ENCODE data around the gene CDH10.

The CDH10 gene

DNA sequence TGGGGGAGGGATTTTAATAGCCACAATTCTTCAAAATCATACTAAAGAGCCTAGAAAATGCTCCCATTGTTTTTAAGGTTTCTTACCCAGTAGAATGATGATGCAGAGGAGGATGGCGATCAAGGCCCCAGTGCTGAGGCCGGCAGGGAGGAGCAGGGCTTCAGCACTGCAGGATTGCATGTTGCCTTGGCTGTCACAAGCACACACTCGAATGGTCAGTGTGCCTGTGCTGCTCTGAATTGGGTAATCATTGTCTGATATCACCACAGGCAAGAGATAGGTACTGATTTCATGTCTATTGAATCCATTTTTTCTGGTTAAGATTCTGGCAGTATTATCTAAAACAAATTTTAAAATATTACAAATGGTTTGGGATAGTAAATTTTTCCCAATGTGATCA is 153.3 kb downstream of the CDH10 start:
- H3K9me3 ChIP-seq (ENCODE audit: control insufficient read depth, insufficient read depth, low read length) = no peaks in the 10 kb centered on the region
- H3K9ac ChIP-seq (ENCODE audit: low read depth, low read length) = no peak overlapping the region
- no peaks in the 10 kb centered on the region for H3K36me3 ChIP-seq (ENCODE audit: insufficient read depth, low read length)
- no peaks in the 10 kb centered on the region for H3K4me1 ChIP-seq (ENCODE audit: insufficient read depth, low read length)

DNA sequence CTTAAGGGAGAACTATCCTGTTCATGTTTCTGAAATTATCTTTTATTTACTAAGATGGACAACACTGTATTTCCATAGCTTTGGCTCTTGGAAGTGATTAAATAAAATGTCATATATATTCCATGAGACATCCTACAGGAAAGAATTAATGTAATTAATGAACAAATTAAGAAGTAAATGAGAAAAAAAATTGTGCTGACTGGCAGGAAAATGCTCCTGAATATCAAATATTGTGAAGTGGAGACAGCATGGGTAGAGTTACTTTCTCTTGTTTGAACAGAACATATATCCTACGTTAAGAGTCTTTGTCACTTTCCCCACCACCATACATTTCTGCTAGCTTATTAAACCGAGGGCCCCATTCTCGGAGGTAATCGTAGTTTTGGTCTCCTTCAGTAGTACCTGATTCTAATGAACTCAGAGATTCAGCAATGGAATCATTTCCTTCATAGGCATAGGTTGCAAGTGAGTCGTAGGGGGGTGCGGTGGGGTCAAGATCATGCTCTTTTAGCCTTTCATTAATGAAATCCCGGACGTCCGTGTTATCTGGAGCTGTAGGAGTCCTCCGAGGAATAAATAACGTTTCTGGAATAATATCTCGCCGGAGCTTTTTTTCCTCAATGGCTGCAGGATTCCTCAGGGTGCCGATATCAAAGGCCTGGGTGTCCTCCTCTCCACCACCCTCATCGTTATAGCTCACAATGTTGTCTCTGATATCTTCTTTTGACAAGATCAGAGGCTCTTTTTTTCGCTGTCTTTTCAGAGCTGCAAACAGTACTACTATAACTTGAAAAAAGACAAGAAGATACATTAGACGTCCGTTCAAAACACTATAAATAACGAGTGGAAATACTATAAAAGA is 157.2 kb downstream of the CDH10 start:
- Histone ChIP-seq H3K9me3 (ENCODE audit: control insufficient read depth, insufficient read depth, low read length) (no peaks in the 10 kb centered on the region), H3K4me1 (ENCODE audit: insufficient read depth, low read length) (no peaks in the 10 kb centered on the region), H3K36me3 (ENCODE audit: insufficient read depth, low read length) (no peaks in the 10 kb centered on the region), H3K9ac (ENCODE audit: low read depth, low read length) (no peak overlapping the region)

- Histone ChIP-seq H3K9ac (ENCODE audit: low read depth, low read length) (no peak overlapping the region), H3K9me3 (ENCODE audit: control insufficient read depth, insufficient read depth, low read length) (no peaks in the 10 kb centered on the region), H3K36me3 (ENCODE audit: insufficient read depth, low read length) (no peaks in the 10 kb centered on the region), H3K4me1 (ENCODE audit: insufficient read depth, low read length) (no peaks in the 10 kb centered on the region)
These were observed 163.8 kb downstream of the CDH10 start for GRCh38 chr5:24480952-24481351.

DNA sequence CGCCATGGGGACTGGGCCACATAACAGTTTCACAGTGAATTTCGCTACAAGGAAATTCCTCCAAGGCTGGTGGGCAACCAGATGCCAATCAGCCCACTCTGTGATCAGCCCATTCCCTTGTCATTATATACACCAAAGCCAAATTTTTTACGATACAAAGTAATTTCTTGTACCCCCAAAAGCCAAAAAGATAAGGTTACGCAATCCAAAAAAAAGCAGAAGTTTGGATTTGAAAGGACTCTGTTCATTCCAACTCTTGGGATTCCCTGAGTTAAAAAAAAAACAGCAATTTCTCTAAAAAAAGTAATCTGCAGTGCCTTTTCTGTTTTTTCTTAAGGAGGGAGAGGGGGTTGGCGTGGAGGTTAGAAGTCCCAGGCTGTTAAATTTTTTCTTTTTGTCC is 166.8 kb downstream of the CDH10 start:
- H3K9ac ChIP-seq (ENCODE audit: low read depth, low read length) = no peak overlapping the region

GRCh38 chr5:24475101-24475500 is 169.7 kb downstream of the CDH10 start:
- Histone ChIP-seq H3K9ac (ENCODE audit: low read depth, low read length) (no peak overlapping the region), H3K36me3 (ENCODE audit: insufficient read depth, low read length) (no peaks in the 10 kb centered on the region), H3K4me1 (ENCODE audit: insufficient read depth, low read length) (no peaks in the 10 kb centered on the region), H3K9me3 (ENCODE audit: control insufficient read depth, insufficient read depth, low read length) (no peaks in the 10 kb centered on the region)

More for the DNA sequence above, 166.8 kb downstream of the CDH10 start:
- no peaks in the 10 kb centered on the region for H3K9me3 ChIP-seq (ENCODE audit: control insufficient read depth, insufficient read depth, low read length)
- H3K36me3 ChIP-seq (ENCODE audit: insufficient read depth, low read length) = no peaks in the 10 kb centered on the region
- H3K4me1 ChIP-seq (ENCODE audit: insufficient read depth, low read length) = no peaks in the 10 kb centered on the region

- Histone ChIP-seq H3K4me1 (ENCODE audit: insufficient read depth, low read length) (no peaks in the 10 kb centered on the region), H3K36me3 (ENCODE audit: insufficient read depth, low read length) (no peaks in the 10 kb centered on the region), H3K9ac (ENCODE audit: low read depth, low read length) (no peak overlapping the region), H3K9me3 (ENCODE audit: control insufficient read depth, insufficient read depth, low read length) (no peaks in the 10 kb centered on the region)
These were observed 170.1 kb downstream of the CDH10 start for GRCh38 chr5:24474685-24475084.

GRCh38 chr5:24472518-24472917 is 172.3 kb downstream of the CDH10 start:
- Histone ChIP-seq H3K9ac (ENCODE audit: low read depth, low read length) (no peak overlapping the region), H3K9me3 (ENCODE audit: control insufficient read depth, insufficient read depth, low read length) (no peaks in the 10 kb centered on the region), H3K36me3 (ENCODE audit: insufficient read depth, low read length) (no peaks in the 10 kb centered on the region), H3K4me1 (ENCODE audit: insufficient read depth, low read length) (no peaks in the 10 kb centered on the region)

DNA sequence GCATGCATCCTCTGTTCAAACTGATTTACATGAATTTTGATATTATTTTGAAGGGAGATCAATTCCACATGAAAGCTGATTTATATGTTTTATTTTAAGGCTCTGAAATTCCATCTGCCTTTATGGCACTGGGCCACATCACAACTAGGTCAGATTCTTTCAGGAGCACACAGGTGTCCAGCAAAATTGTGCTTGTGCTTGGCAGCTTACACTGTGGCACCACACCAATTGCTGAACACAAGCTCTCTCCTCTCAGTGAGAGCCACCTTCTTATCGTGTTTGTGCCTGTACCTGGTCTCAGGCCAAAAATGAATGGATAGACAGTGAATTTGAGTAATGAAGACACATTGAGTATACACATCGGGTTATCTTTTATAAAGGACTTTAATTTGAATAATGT is 200.4 kb downstream of the CDH10 start:
- no peaks in the 10 kb centered on the region for H3K9me3 ChIP-seq (ENCODE audit: control insufficient read depth, insufficient read depth, low read length)
- no peaks in the 10 kb centered on the region for H3K4me1 ChIP-seq (ENCODE audit: insufficient read depth, low read length)
- no peak overlapping the region for H3K9ac ChIP-seq (ENCODE audit: low read depth, low read length)
- no peaks in the 10 kb centered on the region for H3K36me3 ChIP-seq (ENCODE audit: insufficient read depth, low read length)

GRCh38 chr5:24439465-24439864 is 205.3 kb downstream of the CDH10 start:
- no peaks in the 10 kb centered on the region for H3K4me1 ChIP-seq (ENCODE audit: insufficient read depth, low read length)
- H3K9ac ChIP-seq (ENCODE audit: low read depth, low read length) = no peak overlapping the region
- H3K9me3 ChIP-seq (ENCODE audit: control insufficient read depth, insufficient read depth, low read length) = no peaks in the 10 kb centered on the region
- H3K36me3 ChIP-seq (ENCODE audit: insufficient read depth, low read length) = no peaks in the 10 kb centered on the region

Measured in ES-I3 (cell line).